Measurements from ENCODE around the gene GRHL1.
"Not testable (repeated sequence)": the region's sequence is repeated elsewhere in the genome, so short reads cannot be mapped to it uniquely, and the experiment has no call there.

GRHL1 gene

DNA sequence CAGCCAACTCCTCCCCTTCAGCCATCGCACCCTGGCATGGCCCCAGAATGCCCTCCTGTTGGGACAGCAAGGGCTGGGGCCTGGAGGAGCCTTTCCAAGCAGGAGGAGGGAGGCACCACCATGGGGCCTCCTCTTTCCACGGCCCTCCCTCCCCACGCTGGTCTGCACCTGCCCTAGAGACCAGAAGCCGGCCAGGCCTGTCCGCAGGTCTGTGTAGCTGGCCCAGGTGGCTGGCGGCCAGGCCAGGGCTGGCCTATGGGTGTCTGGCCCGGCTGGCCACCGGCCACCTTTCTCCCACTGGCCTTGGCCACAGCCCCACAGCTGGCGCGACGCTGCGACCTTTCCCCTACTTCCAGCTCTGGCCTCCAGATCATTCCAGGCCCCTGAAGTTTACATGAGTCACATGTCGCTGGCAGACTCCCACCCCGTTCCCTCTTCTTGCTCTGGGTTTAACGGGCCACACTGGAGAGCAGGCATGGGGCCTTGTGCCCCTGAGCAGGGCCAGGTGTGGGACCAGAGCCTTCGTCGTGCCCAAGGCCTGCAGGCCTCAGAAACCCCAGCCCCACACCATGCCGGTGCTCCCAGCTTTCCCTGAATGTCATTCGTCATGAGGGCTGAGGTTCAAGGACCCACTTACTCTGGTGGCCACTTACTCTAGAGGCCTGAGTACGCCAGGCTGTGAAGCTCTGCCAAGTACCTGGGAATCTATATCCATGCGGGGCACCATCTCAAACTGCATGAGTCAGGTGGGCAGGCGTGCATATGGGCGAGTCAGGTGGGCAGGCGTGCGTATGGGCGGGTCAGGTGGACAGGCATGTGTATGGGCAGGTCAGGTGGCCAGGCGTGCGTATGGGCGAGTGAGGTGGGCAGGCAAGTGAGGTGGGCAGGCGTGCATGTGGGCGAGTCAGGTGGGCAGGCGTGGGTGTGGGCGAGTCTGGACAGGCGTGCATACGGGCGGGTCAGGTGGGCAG, 58.6 kb downstream of the GRHL1 start:
- DNase-seq (ENCODE audit: low spot score), result no peak

DNA sequence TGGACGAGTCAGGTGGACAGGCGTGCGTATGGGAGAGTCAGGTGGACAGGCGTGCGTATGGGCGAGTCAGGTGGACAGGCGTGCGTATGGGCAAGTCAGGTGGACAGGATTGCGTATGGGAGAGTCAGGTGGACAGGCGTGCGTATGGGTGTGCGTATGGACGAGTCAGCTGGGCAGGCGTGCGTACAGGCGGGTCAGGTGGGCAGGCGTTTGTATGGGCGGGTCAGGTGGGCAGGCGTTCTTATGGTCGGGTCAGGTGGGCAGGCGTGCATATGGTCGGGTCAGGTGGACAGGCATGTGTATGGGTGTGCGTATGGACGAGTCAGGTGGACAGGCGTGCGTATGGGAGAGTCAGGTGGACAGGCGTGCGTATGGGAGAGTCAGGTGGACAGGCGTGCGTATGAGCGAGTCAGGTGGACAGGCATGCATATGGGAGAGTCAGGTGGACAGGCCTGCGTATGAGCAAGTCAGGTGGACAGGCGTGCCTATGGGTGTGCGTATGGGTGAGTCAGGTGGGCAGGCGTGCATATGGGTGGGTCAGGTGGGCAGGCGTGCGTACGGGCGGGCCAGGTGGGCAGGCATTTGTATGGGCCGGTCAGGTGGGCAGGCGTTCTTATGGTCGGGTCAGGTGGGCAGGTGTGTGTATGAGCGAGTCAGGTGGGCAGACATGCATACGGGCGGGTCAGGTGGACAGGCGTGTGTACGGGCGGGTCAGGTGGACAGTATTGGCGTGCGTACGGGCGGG, 59.5 kb downstream of the GRHL1 start:
- not testable (repeated sequence) for DNase-seq (ENCODE audit: low spot score)

DNA sequence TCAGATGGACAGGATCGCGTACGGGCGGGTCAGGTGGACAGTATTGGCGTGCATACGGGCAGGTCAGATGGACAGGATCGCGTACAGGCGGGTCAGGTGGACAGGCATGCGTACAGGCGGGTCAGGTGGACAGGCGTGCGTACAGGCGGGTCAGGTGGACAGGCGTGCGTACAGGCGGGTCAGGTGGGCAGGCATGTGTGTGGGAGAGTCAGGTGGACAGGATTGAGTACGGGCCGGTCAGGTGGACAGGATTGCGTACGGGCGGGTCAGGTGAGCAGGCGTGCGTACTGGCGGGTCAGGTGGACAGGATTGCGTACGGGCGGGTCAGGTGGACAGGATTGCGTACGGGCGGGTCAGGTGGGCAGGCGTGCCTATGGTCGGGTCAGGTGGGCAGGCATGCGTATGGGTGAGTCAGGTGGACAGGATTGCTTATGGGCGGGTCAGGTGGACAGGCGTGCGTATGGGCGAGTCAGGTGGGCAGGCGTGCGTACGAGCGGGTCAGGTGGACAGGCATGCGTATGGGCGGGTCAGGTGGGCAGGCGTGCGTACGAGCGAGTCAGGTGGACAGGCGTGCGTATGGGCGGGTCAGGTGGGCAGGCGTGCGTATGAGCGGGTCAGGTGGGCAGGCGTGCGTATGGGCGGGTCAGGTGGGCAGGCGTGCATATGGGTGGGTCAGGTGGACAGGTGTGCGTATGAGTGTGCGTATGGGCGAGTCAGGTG, 60.3 kb downstream of the GRHL1 start:
- DNase-seq (ENCODE audit: low spot score), result not testable (repeated sequence)

DNA sequence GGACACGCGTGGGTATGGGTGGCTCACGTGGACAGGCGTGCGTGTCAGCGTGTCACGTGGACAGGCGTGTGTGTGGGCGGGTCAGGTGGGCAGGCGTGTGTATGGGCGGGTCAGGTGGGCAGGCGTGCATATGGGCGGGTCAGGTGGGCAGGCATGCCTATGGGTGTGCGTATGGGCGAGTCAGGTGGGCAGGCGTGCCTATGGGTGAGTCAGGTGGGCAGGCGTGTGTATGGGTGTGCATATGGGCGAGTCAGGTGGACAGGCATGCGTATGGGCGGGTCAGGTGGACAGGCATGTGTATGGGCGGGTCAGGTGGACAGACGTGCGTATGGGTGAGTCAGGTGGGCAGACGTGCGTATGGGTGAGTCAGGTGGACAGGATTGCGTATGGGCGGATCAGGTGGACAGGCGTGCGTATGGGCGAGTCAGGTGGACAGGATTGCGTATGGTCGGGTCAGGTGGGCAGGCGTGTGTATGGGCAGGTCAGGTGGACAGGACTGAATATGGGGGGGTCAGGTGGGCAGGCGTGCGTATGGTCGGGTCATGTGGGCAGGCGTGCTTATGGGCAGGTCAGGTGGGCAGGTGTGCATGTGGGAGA, 61.0 kb downstream of the GRHL1 start:
- not testable (repeated sequence) for DNase-seq (ENCODE audit: low spot score)

DNA sequence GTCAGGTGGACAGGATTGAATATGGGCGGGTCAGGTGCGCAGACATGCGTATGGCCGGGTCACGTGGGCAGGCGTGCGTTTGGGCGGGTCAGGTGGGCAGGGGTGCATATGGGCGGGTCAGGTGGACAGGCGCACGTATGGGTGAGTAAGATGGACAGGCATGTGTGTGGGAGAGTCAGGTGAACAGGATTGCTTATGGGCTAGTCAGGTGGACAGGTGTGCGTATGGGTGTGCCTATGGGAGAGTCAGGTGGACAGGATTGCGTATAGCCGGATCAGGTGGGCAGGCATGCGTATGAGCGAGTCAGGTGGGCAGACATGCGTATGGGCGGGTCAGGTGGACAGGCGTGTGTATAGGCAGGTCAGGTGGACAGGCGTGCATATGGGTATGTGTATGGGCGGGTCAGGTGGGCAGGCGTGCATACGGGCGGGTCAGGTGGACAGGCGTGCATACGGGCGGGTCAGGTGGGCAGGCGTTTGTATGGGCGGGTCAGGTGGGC, 61.5 kb downstream of the GRHL1 start:
- no peak for DNase-seq (ENCODE audit: low spot score)

DNA sequence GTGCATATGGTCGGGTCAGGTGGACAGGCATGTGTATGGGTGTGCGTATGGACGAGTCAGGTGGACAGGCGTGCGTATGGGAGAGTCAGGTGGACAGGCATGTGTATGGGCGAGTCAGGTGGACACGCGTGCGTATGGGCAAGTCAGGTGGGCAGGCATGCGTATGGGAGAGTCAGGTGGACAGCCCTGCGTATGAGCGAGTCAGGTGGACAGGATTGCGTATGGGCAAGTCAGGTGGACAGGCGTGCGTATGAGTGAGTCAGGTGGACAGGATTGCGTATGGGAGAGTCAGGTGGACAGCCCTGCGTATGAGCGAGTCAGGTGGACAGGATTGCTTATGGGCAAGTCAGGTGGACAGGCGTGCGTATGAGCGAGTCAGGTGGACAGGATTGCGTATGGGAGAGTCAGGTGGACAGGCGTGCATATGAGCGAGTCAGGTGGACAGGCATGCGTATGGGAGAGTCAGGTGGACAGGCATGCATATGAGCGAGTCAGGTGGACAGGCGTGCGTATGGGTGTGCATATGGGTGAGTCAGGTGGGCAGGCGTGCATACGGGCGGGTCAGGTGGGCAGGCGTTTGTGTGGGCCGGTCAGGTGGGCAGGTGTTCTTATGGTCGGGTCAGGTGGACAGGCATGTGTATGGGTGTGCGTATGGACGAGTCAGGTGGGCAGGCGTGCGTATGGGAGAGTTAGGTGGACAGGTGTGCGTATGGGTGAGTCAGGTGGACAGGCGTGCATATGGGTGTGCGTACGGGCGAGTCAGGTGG, 62.3 kb downstream of the GRHL1 start:
- not testable (repeated sequence) for DNase-seq (ENCODE audit: low spot score)

DNA sequence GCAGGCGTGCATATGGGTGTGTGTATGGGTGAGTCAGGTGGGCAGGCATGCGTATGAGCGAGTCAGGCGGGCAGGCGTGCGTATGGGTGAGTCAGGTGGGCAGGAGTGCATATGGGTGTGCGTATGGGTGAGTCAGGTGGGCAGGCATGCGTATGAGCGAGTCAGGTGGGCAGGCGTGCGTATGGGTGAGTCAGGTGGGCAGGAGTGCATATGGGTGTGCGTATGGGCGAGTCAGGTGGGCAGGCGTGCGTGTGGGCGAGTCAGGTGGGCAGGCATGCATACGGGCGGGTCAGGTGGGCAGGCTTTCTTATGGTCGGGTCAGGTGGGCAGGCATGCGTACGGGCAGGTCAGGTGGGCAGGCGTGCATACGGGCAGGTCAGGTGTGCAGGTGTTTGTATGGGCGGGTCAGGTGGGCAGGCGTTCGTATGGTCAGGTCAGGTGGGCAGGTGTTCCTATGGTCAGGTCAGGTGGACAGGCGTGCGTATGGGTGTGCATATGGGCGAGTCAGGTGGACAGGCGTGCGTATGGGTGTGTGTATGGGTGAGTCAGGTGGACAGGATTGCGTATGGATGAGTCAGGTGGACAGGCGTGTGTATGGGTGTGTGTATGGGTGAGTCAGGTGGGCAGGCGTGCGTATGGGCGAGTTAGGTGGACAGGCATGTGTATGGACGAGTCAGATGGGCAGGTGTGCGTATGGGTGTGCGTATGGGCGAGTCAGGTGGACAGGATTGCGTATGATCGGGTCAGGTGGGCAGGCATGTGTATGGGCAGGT, 63.1 kb downstream of the GRHL1 start:
- DNase-seq (ENCODE audit: low spot score), result no peak

DNA sequence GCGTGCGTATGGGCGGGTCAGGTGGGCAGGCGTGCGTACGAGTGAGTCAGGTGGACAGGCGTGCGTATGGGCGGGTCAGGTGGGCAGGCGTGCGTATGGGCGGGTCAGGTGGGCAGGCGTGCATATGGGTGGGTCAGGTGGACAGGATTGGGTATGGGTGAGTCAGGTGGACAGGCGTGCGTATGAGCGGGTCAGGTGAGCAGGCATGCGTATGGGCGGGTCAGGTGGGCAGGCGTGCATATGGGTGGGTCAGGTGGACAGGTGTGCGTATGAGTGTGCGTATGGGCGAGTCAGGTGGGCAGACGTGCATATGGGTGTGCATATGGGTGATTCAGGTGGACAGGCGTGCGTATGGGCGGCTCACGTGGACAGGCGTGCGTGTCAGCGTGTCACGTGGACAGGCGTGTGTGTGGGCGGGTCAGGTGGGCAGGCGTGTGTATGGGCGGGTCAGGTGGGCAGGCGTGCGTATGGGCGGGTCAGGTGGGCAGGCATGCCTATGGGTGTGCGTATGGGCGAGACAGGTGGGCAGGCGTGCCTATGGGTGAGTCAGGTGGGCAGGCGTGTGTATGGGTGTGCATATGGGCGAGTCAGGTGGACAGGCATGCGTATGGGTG, 64.0 kb downstream of the GRHL1 start:
- DNase-seq (ENCODE audit: low spot score), result not testable (repeated sequence)

DNA sequence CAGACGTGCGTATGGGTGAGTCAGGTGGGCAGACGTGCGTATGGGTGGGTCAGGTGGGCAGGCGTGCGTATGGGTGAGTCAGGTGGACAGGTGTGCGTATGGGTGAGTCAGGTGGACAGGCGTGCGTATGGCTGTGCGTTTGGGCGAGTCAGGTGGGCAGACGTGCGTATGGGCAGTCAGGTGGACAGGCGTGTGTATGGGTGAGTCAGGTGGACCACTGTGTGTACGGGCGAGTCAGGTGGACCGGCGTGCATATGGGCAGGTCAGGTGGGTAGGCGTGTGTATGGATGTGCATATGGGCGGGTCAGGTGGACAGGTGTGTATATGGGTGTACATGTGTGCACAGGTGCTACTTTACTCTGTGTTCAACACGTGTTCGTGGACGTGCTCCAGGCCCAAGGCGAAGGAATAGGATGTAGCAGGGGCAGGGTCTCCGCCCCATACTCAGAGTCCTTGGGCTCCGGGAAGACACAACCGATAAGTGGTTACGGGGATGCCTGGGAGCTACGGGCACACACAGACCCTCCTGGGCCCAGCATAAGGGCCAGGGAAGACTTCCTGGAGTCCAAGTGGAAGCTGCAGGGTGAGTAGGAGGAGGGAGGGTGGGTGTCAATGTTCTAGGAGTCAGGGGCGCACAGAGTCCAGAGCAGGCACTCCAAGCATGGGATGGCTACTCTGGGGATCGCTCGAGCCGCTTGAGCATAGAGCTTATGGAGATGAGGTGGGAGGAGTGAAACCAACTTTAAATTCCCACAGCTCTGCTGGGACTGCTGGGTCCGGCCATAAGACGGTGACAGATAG, 64.7 kb downstream of the GRHL1 start:
- no peak for DNase-seq (ENCODE audit: low spot score)

DNA sequence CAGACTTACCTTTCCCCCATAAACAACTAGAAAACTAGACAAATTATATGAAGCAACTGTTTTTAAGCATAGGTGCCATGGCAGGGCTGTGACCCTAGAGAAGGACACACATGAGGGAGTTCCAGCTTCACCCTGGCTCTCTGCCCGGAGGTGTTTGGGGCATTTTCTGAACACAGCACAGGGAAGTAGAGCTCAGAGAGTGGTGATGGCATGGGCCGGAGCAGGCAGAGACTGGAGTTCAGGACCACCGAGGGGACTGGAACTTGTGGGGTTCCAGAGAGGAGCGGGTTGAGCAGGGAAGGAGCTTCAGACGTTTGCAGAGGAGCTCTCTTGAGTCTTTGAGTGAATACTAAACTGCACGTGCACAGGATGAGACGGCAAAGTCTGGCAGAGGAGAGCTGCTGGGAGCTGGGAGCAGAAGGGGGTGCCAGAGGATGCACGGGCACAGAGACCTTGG, 65.3 kb downstream of the GRHL1 start:
- DNase-seq (ENCODE audit: low spot score), result no peak

DNA sequence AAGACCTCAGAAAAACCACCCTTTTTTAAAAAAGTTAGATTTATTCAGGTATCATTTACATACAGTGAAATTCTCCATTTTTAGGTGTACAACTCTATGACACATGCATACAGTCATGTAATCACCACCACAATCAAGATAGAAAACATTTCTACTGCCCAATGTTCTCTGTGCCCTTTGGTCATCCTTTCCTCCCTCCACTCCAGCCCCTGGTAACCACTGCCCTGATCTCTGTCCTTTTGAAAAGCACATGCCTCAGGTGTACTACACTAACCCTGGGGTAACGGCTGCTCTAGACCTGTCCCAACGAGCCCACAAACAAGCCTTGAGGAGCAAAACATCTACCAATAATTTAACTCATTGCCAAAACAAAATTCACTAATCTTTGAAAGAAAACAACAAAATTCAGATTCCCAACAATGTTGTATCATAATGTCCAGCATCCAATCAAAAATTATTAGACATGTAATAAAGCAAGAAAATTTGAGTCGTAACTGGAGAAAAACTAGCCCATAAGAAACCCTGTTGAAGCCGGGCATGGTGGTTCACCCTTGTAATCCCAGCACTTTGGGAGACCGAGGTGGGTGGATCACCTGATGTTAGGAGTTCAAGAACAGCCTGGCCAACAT, 65.9 kb downstream of the GRHL1 start:
- DNase-seq (ENCODE audit: low spot score), result no peak

DNA sequence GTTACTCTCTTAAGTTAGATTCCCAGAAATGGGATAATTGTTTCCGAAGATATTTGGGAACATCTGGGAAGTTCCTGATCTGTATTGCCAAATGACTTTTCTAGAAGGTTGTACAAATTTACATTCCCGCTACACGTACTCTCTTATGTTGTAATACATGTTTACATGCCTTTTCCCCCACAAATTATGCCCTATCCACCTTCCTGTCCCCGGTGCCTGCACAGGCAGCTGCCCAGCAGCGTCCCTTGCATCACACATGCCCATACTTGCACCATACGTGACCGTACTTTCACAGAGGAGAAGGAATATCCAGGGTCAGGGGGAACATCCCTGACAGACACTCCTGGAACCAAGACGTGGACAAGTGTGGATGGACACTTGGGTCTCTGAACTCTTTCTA, 67.7 kb downstream of the GRHL1 start:
- no peak for DNase-seq (ENCODE audit: low spot score)

DNA sequence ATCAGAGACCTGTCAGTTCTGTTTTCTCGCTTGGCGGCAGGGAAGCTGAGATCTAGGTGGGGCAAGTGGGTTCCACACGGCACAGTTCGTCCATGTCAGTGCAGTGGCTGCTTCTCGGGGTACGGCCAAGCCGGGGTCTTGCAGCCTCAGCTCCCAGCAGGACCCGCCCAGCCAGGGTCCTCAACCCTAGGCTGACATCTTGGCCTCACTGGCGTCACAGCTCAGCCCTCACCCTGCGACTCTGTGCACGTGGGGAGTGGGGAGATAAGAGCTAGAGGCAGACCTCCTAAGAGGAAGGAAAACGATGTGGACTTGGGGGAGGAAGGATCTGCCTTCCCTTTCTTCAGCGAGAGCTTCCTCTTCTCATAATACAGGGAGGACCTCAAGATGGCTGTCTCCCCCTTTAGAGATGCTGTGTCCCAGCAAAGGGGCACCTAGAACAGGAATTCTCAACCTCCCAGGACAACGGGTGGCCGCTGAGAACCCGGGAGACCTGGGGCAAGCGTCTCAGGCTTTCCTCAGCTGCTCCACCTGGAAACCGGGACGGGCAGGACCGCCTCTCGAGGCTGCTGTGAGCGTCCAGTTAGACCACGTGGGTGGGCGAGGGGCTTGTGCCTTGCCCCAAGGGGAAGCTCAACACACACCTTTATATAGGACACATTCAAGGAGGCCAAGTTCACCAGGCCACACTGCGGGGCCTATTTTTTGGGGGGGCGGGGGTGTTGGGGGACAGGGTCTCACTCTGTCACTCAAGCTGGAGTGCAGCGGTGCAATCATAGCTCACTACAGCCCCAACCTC, 68.3 kb downstream of the GRHL1 start:
- DNase-seq (ENCODE audit: low spot score), result no peak

DNA sequence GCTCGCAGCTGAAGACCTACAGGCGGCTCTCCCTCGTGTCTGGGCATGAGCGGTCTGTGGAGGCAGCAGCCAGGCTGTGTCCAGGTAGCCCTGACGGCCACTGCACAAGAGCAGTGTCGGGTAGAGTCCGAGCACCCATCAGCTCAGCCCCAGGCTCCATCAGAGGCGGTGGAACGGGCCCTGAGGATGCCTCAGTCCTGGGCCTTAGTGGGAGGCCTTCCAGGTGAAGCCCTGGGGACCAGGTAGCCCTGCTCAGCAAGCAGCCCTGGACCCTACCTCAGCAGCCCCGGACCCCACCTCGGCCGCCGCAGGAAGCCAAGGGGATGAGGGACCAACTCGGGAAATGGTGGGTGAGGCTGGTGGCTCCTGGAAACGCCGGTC, 70.5 kb downstream of the GRHL1 start:
- DNase-seq (ENCODE audit: low spot score), result no peak

DNA sequence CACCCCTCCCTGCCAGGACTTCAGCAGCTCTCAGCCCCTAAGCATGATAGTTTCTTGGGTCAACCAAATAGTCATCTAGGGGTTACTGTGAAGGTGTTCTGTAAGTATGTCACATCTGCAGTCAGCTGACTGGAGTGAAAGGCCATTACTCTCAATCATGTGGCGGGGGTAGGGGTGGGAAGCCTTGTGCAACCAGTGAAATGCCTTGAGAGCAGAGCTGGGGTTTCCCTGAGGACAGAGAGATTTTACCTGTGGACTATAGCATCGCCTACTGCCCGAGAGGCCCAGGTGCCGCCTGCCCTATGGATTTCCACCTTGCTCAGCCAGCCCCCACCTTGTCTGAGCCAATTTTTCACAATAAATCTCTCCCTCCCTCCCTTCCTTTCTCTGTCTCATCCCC, 71.0 kb downstream of the GRHL1 start:
- no peak for DNase-seq (ENCODE audit: low spot score)

DNA sequence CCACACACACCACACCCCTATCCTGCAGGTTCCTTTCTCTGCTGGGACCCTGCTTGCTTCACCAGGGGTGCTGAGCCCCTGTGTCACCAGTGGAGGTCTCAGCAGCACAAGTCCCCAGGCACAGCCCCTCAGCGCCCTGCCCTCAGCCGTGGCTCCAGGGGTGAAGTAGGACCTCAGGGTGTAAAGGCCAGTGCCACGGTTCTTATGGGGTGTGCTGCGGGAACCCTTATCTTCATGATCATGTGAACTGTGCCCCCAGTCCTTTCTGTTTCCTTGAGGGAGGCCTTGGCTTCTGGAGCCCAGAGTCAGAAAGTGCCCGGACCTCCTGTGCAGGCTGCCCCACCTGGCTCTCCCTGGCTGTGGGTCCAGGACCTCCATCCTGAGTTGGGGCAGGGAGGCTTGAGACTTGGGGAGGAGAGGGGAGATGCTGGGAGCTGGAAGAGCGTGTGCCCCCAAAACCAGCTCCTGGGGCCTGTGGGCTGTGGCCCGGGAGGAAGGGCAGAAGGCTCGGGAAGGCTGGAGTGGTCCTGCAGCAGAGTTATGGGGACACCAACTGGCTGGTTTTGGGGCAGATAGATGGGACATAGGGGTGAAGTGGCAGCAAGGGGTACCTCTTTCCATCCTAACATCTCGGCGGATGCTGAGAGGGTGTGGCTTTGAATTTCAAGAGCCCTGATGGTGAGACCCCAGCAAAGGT, 71.6 kb downstream of the GRHL1 start:
- no peak for DNase-seq (ENCODE audit: low spot score)

DNA sequence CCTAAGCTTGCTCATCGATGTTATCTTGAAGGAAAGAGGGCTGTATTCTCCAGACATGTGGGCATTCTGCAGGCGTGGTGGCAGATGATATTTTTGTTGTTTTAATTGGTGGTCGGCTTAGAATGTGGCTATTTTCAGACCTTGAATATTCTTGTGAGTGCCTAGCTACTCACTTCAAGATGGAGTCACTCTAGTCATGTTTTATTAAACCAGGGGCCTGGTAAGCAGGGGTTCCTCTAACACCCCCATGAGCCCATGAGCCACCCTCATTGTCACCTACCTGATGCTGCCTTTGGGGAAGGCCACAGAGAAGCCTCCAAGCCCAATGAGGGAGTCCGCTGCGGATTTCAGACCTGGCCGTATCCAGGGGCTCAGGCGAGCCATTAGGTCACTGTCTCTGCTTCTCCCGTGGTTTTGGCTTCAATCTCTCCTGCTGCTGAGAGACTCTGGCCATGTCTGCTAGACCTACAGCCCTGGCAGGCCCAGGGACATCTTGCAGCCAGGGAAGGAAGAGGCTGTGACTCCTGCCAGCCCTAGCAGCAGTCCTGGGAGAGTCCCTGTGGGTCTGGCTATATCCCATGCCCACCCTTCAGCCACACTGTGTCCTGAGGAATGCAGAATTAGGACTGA, 75.6 kb downstream of the GRHL1 start:
- DNase-seq (ENCODE audit: low spot score), result no peak

All from COLO829 (cell line).